HG03457 (cell line): ENCODE data around the gene PTGR1.
"Not testable (repeated sequence)": the region's sequence is repeated elsewhere in the genome, so short reads cannot be mapped to it uniquely, and the experiment has no call there.

Source experiments
- ATAC-seq: cut with Tn5 transposase; IDR thresholded peaks from one replicate; pipeline ENCODE4 v1.9.1; 2021; ENCODE audit warnings: moderate number of reproducible peaks; ENCODE audit not compliant: unreplicated experiment

The PTGR1 gene

DNA sequence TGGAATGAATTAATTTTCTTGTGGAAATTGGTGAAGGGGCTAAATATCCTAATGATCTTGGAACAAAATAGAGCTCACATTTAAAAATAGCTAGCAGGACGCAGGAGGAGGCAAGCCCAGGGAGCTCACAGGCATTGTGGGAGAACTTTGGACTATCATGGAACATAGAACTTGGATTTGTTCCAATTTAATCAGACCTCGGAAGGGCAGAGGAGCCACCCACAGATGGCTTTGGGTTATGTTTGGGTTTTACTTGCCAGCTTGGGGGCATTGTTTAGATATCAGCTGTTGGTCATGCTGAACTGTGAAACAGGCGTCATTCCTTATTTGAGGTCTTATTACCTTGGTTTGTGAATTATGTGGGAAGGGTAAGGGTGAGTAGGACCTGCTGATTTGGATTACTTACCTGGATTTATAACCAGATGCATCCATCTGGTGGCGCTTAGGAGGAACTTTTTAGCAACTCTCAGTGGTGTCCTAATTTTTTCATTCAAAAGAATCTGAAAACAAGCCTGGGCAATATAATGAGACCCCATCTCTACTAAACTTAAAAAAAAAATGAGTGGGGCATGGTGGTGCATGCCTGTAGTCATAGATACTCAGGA lies 14.1 kb upstream of the PTGR1 start:
- no peak for ATAC-seq

DNA sequence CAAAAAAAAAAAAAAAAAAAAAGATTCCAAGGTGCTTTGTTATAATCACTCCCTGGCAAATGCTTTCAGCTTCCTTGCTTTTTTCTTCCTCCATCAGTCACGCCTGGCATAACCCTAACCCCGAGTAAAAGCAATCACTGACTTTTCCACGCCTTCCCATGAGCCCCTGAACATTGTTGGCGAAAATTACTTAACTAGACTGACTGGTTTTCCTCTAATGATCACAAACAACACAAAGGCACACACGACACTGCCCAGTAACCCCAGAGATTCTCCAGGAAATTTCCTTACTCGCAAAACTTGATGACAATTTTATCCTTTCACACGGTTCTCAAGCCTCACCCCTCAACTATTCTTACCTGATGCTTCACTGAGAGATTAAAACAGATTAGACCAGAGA lies 11.4 kb upstream of the PTGR1 start:
- no peak for ATAC-seq

DNA sequence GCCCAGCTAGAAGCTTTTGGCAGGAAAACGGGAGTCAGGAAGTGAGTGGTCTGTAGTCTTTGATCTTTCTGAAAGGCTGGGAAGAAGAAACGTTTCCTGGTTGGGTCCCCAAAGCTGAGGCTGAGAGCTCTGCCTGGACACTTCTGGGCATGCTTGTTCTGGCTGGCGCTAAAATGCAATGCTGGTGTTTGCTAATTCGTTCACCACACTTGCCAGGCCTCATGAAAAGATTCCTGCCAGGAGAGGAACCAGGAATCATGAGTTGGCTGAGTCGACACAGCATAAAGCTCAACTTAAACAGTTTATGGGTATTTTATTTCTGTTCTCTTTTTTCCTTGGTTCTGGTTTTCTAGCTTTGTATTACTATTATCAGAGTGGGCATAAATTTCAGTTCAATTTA lies 10.7 kb upstream of the PTGR1 start:
- ATAC-seq, result no peak

DNA sequence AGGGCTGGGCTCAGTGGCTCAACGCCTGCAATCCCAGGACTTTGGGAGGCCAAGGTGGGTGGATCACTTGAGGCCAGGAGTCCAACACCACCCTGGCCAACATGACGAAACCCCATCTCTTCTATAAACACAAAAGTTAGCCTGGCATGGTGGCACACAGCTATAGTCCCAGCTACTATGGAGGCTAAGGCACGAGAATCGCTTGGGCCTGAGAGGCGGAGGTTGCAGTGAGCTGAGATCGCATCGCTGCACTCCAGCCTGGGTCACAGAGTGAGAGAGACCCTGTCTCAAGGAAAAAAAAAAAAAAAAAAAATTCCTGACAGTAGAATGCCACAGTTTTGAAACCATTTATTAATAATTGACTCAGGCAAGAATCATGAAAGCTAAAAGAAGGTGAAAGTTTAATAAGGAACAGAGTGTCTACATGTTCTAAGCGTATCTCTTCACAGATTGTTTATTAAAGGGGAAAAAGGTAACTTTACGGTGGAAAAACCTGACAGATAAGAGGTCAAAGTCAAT lies 5.7 kb upstream of the PTGR1 start:
- ATAC-seq, result no peak

DNA sequence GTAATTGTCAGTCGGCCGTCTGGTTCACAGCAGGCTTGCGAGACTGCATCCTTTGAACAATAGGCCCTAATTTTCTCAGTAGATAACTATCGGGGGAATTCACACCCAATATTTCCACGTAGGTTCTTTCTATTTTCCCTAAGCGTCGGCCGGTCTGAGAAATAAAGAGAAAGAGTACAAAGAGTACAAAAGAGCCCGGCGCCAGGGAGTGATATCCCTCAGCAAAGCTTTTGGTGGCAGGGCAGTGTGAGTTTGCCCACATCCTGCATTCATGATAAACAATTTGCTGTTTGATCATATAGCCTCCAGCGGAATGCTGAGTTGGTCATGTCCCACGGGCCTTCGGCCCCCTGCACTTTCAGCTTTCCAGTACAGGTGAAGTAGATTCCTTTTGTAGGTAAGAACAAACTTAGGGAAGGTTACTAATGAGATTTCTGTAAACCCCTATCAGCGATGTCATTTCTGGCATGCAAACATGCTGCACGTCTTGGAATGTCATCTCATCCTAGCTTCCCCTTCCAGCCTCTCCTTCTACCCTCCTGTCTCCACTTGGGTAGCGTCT lies 4.7 kb upstream of the PTGR1 start:
- no peak for ATAC-seq

DNA sequence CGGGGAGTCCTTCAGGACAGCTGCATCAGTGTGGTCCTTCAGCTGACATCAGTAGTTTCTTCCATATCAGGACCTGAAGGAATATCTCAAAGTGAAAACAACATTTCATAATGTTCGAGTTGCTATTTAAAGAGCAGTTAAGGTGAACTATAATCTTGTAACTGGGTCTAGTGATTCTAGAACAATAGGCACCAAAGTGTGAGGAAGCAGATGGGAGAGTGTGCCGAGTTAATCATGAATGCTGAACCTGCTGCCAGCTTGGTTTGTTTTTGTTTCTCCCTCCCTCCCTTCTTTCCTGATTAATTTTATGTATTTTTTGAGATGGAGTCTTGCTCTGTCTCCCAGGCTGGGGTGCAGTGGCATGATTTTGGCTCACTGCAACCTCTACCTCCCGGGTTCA lies 3.6 kb upstream of the PTGR1 start:
- ATAC-seq, result no peak

DNA sequence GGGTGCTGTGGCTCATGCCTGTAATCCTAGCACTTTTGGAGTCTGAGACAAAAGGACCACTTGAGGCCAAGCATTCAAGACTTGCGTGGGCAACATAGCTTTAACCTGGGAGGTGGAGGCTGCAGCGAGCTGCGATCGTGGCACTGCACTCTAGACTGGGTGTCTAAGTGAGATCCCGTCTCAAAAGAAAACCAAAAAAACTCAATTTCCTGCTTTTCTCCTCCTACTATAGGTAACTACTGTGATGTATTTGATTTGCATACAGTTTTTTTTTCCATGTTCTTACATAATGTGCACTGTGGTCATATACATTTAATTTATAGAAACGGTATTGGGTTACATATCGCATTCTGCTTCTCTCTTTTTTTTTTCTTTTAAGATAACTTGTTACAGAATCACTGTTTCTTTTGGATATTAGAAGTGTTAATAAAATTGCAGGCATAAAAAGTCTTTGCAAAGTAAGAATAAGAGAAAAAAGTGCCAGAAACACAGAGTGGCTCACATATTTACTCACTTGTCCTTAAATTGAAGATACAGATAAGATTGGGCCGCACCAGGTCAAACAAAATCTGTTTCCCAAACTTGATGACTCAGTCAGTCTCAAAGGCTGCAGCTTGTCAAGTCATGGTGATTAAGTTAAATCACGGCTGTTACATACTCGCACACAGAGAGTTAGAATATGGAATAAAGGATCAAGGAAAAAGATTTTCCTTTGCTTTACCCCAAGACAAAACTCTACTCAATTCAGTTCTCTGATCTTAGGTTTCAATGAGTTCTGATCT lies 2.0 kb upstream of the PTGR1 start:
- ATAC-seq, result no peak

DNA sequence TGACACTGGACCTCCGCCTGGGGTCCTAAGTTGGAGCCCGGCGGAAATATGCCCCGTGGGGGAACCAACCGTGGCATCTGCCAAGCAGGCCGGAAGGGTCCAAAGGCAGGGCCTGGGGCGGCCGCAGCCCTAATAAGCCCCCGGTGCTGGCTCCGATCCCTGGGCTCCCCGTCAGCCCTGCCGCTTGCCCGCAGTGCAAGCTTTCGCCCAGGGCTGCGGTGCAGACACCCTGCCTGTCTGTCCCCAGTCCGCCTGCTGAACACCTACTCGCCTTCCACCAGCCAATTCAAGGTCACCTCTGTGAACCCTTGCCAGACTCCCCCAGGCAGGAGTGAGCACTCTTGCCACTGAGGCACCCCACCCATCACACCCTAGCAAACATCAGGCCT lies 502 bp upstream of the PTGR1 start:
- no peak for ATAC-seq

DNA sequence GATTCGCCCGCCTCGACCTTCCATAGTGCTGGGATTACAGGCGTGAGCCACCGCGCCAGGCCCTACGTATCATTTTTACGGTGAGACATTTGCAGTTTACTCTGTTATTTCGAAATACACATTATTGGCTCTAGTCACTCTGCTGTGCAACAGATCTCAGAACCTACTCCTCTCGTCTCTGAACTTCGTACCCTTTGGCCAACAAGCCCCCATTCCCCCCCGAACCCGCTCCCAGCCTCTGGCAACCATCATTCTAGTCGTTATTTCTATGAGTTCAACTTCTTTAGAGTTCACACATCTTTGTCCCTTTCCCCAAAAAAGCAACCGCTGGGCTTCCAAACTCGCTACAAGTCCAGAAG lies 735 bp downstream of the PTGR1 start:
- no peak for ATAC-seq

DNA sequence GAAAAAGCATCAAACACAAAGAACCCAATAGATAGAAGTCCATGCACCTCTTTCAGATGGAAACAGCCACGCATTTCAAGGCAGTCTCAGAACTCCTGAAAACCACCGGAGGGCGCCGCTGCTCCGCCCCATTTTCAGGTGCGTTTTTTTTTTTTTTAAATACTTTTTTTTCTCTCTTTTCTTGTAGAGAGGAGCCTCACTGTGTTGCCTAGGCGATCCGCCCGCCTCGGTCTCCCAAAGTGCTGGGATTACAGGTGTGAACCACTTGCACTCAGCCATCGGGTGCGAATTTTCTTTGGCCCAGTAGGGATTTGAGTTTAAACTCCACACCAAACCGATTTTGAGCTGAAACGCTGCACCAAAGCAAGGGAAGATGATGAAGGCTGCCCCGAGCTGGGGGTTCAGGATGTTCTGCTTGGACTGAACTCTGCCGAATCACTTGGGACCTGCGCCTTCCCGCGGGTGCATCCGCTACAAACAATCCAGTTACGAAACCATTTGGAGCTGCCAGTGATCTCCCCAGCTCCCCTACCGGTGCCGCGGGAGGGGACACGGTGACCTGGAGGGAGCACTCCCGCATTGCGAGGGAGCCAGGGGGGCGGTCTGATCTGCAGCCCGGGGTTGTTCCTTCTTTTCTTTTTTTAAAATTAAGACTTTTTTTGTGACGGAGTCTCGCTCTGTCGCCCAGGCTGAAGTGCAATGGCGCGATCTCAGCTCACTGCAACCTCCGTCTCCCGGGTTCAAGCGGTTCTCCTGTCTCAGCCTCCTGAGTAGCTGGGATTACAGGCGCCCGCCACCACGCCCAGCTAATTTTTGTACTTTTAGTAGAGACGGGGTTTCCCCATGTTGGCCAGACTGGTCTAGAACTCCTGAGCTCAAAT lies 1.4 kb downstream of the PTGR1 start:
- no peak for ATAC-seq

DNA sequence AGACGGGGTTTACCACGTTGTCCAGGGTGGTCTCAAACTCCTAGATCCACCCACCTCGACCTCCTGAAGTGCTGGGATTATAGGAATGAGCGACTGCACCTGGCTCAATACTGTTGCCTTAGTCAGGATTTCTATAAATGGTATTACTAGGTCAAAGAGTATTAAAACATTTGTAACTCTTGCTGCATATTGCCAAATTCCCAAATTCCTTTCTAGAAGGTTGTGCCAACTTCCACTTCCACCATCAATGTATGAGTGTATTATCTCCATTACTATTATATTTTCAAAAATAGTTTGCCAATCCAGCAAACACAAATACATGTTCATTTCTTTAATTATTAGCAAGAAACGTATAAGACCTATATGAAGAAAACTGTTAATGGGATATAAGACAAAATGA lies 10.6 kb downstream of the PTGR1 start:
- no peak for ATAC-seq

DNA sequence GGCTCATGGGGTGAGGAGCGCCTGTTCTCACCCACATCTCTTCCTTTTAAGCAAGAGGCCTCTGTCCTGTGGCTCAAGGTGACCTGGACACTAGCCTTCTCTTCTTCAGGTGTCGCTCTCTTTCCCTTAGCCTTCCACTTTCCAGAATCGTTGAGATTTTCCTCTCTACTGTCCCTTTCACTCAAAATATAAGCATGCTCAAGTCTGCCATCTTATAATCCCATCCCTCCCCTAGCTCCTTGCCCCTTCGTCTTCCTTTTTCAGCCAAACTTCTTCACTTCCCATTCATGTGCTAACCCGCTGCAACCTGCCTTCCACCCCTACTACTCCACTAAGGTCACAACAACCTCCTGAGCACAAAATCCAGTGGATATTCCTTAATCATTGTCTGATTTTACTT lies 13.1 kb downstream of the PTGR1 start:
- ATAC-seq, result no peak

DNA sequence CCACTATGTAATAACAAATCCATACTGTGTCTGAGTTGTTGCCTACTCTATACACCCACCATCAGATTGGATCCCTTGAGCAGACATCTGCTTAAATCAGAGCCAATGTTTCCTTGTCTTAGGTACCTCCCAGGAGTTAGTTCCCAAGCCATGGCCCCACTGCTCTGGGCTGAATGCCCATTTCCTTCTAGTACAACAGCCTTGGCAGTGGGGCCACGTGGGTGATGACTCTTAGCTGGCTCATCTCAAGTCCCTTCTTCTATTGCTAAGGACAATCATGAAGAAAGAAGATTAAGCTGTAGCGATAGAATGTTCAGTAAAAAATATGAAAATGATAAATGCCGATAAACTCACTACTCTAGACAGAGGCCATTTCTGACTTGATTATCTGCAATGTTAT lies 16.6 kb downstream of the PTGR1 start:
- ATAC-seq, result no peak

DNA sequence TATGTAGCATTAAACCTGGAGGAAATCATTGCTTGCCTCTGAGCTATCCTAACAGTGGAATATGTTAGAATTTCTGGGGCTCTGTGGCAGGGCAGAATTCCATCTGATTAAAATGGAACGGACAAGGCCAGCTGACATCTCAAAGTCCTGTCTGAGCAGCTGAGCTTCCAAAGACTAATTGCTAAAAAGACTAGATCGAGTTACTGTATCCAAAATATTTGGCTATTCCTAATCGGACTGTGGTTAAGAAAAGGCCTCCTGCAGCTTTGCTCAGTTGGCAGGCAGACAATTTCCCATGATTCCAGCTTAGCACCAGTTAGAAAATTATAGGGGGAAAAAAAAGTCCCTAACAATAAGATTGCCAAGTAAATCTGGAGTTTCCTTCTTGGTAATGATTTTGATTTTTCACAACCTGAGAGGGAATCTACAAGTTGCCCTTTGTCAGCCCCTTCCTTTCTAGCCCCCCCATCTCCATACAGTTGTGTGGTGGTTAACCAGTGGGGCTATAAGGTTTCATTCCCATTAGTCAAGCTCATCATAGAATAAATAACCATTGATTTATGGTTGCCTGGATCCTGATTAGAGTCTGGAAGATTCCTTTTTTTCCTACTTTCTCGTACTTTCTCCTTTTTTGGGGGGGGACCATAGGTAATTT lies 26.4 kb downstream of the PTGR1 start:
- no peak for ATAC-seq

DNA sequence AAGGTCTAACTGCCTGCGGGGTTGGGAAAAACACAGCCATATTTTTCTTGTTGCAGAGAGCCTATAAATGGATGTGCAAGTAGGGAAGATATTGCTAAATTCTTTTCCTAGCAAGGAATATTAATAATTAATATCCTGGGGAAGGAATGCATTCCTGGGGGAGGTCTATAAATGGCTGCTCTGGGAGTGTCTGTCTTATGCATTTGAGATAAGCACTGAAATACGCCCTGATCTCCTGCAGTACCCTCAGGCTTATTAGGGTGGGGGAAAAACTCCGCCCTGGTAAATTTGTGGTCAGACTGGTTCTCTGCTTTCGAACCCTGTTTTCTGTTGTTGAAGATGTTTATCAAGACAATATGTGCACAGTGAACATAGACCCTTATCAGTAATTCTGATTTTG lies 31.3 kb downstream of the PTGR1 start:
- not testable (repeated sequence) for ATAC-seq

DNA sequence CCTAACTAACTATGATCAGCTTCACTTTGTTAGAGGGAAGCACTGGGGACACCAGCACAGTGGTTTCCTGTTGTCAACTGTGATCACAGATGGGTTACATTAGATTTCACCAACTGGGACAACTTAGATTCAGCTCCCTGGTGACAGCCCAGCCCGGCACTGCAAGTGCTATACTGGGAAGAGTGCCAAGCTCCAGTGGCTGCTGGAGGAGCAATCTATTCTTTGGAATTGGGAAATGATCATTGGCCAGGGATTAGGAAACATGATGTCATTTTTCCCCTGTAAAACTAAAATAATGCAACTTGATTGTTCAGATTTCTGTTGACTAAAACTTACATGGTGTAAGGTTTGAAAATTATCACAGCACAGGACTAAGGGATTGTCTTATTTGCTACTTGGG lies 33.2 kb downstream of the PTGR1 start:
- no peak for ATAC-seq

DNA sequence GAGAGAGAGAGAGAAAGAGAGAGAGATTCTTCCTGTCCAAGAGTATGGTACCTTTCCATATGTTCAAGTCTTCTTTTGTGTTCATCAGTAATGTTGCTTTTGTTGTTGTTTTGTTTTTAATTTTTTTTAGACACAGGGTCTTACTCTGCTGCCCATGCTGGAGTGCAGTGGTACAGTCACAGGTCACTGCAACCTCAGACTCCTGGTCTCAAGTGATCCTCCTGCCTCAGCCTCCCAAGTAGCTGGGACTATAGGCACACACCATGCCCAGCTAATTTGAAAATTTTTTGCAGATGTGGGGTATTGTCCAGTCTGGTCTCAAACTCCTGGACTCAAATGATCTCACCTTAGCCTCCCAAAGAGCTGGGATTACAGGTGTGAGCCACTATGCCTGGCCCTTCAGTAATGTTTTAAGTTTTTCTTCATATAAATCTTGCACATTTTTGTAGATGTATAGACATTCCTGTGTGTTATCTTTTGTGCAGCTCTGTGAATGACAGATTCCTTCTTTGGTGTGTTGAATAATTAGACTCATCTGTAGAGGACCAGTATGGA lies 38.2 kb downstream of the PTGR1 start:
- ATAC-seq, result no peak

DNA sequence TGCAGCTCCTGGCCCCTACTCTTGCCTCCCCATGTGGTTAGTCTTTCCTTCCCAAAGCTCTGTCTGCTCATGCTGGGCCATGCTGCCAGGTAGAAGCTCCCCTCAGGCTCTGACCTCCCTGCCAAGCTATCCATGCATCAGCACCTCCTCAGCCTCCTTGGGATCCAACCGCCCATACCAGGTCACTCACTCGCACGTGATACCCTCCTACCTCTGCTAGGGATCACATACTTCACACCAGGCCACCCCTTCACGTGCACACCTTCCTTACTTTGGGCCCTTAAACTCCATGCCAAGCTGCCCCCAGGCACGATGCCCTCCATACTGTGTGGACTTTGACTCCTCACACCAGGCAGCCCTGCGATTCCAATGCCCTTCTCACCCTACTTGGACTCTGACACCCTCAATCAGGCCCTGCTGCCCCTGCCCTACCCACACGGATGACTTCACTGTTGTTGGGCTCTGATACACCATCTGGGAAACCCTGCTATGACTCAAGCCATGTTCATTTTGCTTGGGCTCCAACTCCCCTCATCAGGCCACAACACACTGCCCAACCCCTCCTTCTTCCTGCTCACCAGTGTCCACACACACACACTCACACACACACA lies 40.3 kb downstream of the PTGR1 start:
- no peak for ATAC-seq

DNA sequence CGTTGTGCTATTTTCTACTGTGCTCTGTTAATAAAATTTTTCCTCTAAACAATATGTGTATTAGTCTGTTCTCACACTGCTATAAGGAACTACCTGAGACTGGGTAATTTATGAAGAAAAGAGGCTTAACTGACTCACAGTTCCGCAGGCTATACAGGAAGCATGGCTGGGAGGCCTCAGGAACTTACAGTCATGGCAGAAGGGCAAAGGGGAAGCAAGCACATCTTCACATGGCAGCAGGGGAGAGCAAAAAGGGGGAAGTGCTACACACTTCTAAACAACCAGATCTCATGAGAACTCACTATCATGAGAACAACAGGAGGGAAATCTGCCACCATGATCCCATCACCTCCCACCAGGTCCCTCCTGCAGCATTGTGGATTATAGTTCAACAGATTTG lies 44.0 kb downstream of the PTGR1 start:
- not testable (repeated sequence) for ATAC-seq

DNA sequence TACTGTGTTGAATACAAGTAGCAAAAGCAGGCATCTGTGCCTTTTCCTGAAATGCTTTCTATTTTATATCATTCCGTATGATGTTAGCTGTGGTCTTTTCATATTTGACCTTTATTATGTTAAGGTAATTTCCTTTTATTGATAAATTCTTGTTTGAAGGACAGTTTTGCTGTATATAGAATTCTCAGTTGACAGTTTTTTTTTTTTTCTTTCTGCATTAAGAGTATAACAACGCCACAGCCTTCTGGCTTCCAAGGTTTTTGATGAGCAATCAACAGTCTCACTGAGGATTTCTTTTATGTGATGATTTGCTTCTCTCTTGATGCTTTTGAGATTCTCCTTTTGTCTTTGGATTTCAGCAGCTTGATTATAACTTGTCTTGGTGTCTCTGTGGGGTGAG lies 50.8 kb downstream of the PTGR1 start:
- no peak for ATAC-seq
